Activated CD4-positive, alpha-beta T cell treated with anti-CD3 and anti-CD28 coated beads, Interleukin-2, amount 10 ng/mL, durations not matched to agents 7 days and 5 days (primary cell): ENCODE data around the gene EFHC1. TPM values are rescaled to one million over a fixed set of nuclear protein-coding genes. Genes with fewer than 3 reads are reported as not detected.

Source experiments
- CTCF ChIA-PET: fragments of 350-600 bp; sonication (Branson Sonifier 250); formaldehyde crosslinking; loops from one replicate; lab custom pipeline; 2021; ENCODE audit warnings: antibody characterized with exemption; lab: Charles Lee
- POLR2A ChIA-PET: fragments of 350-600 bp; sonication (Branson Sonifier 250); formaldehyde crosslinking; loops from one replicate; lab custom pipeline; 2021; ENCODE audit warnings: antibody characterized with exemption; lab: Charles Lee
- DNase-seq: peaks from one replicate; pipeline ENCODE4 v3.0.0-alpha.2; 2020
- H3K27ac Mint-ChIP-seq: one replicate; pipeline ENCODE4 v1.8.0; 2021; ENCODE audit warnings: mild to moderate bottlenecking, moderate library complexity, mixed read lengths
- H3K27me3 Mint-ChIP-seq: one replicate; pipeline ENCODE4 v1.8.0; 2021; ENCODE audit warnings: mixed read lengths
- H3K36me3 Mint-ChIP-seq: one replicate; pipeline ENCODE4 v1.8.0; 2021; ENCODE audit warnings: low read depth, mixed read lengths
- H3K4me1 Mint-ChIP-seq: one replicate; pipeline ENCODE4 v1.8.0; 2021; ENCODE audit warnings: mixed read lengths
- H3K4me3 Mint-ChIP-seq: one replicate; pipeline ENCODE4 v1.8.0; 2021; ENCODE audit warnings: mild to moderate bottlenecking, moderate library complexity, mixed read lengths
- H3K9me3 Mint-ChIP-seq: one replicate; pipeline ENCODE4 v1.8.0; 2021; ENCODE audit warnings: mixed read lengths
- total RNA-seq, 2 experiments: library from RNA; stranded (reverse); gene quantifications; one replicate each; pipeline ENCODE4 v1.2.3, GENCODE V29; 2021

EFHC1 gene, protein sequence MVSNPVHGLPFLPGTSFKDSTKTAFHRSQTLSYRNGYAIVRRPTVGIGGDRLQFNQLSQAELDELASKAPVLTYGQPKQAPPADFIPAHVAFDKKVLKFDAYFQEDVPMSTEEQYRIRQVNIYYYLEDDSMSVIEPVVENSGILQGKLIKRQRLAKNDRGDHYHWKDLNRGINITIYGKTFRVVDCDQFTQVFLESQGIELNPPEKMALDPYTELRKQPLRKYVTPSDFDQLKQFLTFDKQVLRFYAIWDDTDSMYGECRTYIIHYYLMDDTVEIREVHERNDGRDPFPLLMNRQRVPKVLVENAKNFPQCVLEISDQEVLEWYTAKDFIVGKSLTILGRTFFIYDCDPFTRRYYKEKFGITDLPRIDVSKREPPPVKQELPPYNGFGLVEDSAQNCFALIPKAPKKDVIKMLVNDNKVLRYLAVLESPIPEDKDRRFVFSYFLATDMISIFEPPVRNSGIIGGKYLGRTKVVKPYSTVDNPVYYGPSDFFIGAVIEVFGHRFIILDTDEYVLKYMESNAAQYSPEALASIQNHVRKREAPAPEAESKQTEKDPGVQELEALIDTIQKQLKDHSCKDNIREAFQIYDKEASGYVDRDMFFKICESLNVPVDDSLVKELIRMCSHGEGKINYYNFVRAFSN
- 1 to 10 TPM; 2.3 to 3.6 TPM for total RNA-seq

DNA sequence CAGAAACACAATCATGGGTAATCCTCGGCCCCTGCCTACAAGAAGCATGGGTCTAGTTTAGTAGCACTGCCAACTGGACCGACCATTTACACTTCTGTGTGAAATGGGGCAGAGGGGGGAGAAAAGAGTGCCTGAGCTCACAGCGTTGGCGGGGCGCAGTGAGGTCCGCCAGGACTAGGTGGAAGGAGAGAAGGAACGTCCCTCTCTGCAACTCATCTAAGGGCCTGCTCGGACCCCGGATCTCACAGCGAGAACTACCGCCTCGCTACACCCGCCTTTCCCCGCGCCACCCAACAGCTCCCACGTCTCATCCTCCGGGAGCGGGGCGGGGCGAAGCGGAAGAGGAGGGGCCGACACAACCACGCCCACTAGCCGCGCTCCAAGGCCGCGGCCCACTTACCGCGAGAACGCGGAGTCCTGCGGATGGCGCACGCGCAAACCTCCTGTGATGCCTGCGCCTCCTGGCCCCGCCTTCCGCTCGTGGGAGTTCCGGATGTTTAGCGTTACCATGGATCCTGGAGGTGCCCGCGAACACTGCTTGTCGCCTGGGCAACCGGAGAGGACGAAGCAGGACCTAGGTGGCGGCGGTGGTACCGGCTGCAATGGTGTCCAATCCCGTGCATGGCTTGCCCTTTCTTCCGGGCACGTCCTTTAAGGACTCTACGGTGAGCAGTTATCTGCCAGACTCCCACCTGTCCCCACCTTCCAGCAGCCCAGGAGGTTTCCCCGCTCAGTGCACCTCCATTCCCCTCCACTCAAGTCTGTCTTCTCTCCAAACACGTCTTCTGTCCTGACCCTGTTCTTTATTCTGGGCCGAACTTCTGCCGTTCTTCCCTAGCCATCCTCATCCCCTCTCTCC is at the start of gene EFHC1:
Gene EFHC1, plus strand, starts transcription at position 534 of the 859 bp plus-strand sequence. Its CDS starts 69 bp downstream, at position 603.
- Mint-ChIP-seq H3K4me1 (peaks cover 26% of the 10 kb centered on the region), H3K27me3 (peaks cover 7% of the 10 kb centered on the region), H3K36me3 (no peaks in the 10 kb centered on the region), H3K27ac (no peak within 1 kb of the TSS), H3K9me3 (no peaks in the 10 kb centered on the region), H3K4me3 (no peak within 1 kb of the TSS)
- POLR2A ChIA-PET, result interaction anchor here (1.2 kb wide), 1 partner anchor 135 kb away, joined by 3 read pairs; the partner anchor contains the start of gene MCM3
- peak; percentile 98 for DNase-seq
- CTCF ChIA-PET, result interaction anchor here (0.7 to 1.6 kb wide), 9 partner anchors 11 to 248 kb away, joined by 3 to 5 read pairs (median 4); partner anchors contain the start of gene PAQR8

DNA sequence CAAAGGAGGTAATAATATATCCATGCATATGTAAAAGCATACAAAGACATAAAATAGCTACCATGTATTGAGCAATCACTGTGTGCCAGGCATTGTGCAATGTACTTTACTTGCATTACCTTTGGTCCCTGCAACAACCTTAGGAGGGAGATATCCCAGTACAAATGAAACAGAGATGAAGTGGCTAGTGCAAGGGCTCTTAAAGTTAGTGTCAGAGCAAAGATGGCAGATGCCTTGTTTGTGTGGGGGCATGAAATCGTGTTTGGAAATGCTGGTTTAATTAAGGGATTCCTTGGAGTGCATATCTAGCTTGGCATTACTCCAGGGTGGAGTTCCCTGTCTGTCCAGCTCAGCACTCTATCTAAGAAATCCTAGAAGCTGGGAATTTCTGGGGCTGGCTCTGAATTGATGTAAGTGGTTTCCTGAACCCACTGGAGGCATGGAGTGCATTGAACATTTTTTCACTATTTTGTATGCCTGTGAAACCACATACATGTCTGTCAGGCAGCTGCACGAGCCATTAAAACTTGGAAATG is 48.4 kb upstream of the EFHC1 start:
- no peak overlapping the region for H3K27ac Mint-ChIP-seq
- peaks cover 32% of the 10 kb centered on the region for H3K4me1 Mint-ChIP-seq
- ChIA-PET POLR2A (no interaction called here), CTCF (interaction anchor here (0.7 to 1.3 kb wide), 4 partner anchors 9 to 19 kb away, joined by 3 read pairs; partner anchors contain the start of gene PAQR8)
- no peak for DNase-seq
- H3K36me3 Mint-ChIP-seq, result peaks cover 66% of the 10 kb centered on the region
- peaks cover 18% of the 10 kb centered on the region for H3K9me3 Mint-ChIP-seq
- no peak overlapping the region for H3K4me3 Mint-ChIP-seq
- H3K27me3 Mint-ChIP-seq, result no peaks in the 10 kb centered on the region

- H3K36me3 Mint-ChIP-seq, result peaks cover 53% of the 10 kb centered on the region
- H3K27me3 Mint-ChIP-seq, result no peaks in the 10 kb centered on the region
- no peak for DNase-seq
- ChIA-PET POLR2A (no interaction called here), CTCF (interaction anchor here (1.6 kb wide), 1 partner anchor 18 kb away, joined by 3 read pairs; no protein-coding TSS in a partner anchor)
- peaks cover 37% of the 10 kb centered on the region for H3K4me1 Mint-ChIP-seq
- no peak overlapping the region for H3K4me3 Mint-ChIP-seq
- no peak overlapping the region for H3K27ac Mint-ChIP-seq
- H3K9me3 Mint-ChIP-seq, result peaks cover 18% of the 10 kb centered on the region
Measured at GRCh38 chr6:52373151-52373690, 46.9 kb upstream of the EFHC1 start.

GRCh38 chr6:52374247-52374646 is 45.9 kb upstream of the EFHC1 start:
- Mint-ChIP-seq H3K4me1 (peaks cover 40% of the 10 kb centered on the region), H3K36me3 (peaks cover 50% of the 10 kb centered on the region), H3K27ac (no peak overlapping the region)

GRCh38 chr6:52375780-52376556 is 44.2 kb upstream of the EFHC1 start:
- peaks cover 18% of the 10 kb centered on the region for H3K9me3 Mint-ChIP-seq
- peaks cover 47% of the 10 kb centered on the region for H3K4me1 Mint-ChIP-seq
- H3K27ac Mint-ChIP-seq, result no peak overlapping the region
- no peaks in the 10 kb centered on the region for H3K27me3 Mint-ChIP-seq
- CTCF ChIA-PET, result interaction anchor here (0.7 to 2.9 kb wide), 6 partner anchors 10 to 20 kb away, joined by 3 to 11 read pairs (median 3); partner anchors contain the start of gene PAQR8
- peak; percentile 25 for DNase-seq
- no peak overlapping the region for H3K4me3 Mint-ChIP-seq
- POLR2A ChIA-PET, result no interaction called here
- H3K36me3 Mint-ChIP-seq, result peaks cover 45% of the 10 kb centered on the region

More at GRCh38 chr6:52374247-52374646, 45.9 kb upstream of the EFHC1 start:
- peaks cover 20% of the 10 kb centered on the region for H3K9me3 Mint-ChIP-seq
- ChIA-PET POLR2A (no interaction called here), CTCF (interaction anchor here (1.2 to 1.6 kb wide), 2 partner anchors 10 to 17 kb away, joined by 3 read pairs; no protein-coding TSS in a partner anchor)
- no peaks in the 10 kb centered on the region for H3K27me3 Mint-ChIP-seq
- no peak for DNase-seq
- H3K4me3 Mint-ChIP-seq, result no peak overlapping the region

GRCh38 chr6:52376763-52377162 is 43.4 kb upstream of the EFHC1 start:
- peak overlapping the region; percentile 48 for H3K27ac Mint-ChIP-seq
- H3K4me1 Mint-ChIP-seq, result peaks cover 54% of the 10 kb centered on the region
- CTCF ChIA-PET, result interaction anchor here (1.0 to 2.9 kb wide), 5 partner anchors 11 to 21 kb away, joined by 3 to 11 read pairs (median 3); no protein-coding TSS in a partner anchor

GRCh38 chr6:52377538-52378221 is 42.5 kb upstream of the EFHC1 start:
- POLR2A ChIA-PET, result no interaction called here
- H3K36me3 Mint-ChIP-seq, result peaks cover 48% of the 10 kb centered on the region
- H3K4me1 Mint-ChIP-seq, result peaks cover 57% of the 10 kb centered on the region
- no peaks in the 10 kb centered on the region for H3K27me3 Mint-ChIP-seq
- CTCF ChIA-PET, result interaction anchor here (1.1 to 2.9 kb wide), 5 partner anchors 12 to 22 kb away, joined by 3 to 11 read pairs (median 4); no protein-coding TSS in a partner anchor
- H3K27ac Mint-ChIP-seq, result peak overlapping the region; percentile 38
- H3K9me3 Mint-ChIP-seq, result peaks cover 17% of the 10 kb centered on the region
- H3K4me3 Mint-ChIP-seq, result peak overlapping the region; percentile 11
- no peak for DNase-seq

More at GRCh38 chr6:52376763-52377162, 43.4 kb upstream of the EFHC1 start:
- H3K4me3 Mint-ChIP-seq, result no peak overlapping the region
- peaks cover 18% of the 10 kb centered on the region for H3K9me3 Mint-ChIP-seq
- no peak for DNase-seq
- peaks cover 49% of the 10 kb centered on the region for H3K36me3 Mint-ChIP-seq
- POLR2A ChIA-PET, result no interaction called here
- H3K27me3 Mint-ChIP-seq, result no peaks in the 10 kb centered on the region

DNA sequence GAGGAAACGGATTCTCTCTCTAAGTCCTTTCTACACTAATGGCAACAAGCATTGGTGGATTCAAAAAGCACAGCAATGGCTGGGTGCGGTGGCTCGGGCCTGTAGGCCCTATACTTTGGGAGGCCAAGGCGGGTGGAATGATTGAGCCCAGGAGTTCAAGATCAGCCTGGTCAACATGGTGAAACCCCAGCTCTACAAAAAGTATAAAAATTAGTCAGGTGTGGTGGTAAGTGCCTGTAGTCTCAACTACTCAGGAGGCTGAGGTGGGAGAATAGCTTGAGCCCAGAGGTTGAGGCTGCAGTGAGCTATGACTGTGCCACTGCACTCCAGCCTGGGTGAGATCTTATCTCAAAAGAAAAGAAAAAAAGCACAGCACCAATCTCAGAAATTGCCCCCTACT is 38.9 kb upstream of the EFHC1 start:
- Mint-ChIP-seq H3K9me3 (peaks cover 21% of the 10 kb centered on the region), H3K27me3 (no peaks in the 10 kb centered on the region), H3K27ac (peak overlapping the region; percentile 38), H3K4me1 (peaks cover 59% of the 10 kb centered on the region), H3K4me3 (no peak overlapping the region), H3K36me3 (peaks cover 54% of the 10 kb centered on the region)
- DNase-seq, result no peak
- ChIA-PET POLR2A (no interaction called here), CTCF (interaction anchor here (1.0 to 1.6 kb wide), 3 partner anchors 10 to 19 kb away, joined by 3 to 4 read pairs (median 3); partner anchors contain the start of gene PAQR8)

DNA sequence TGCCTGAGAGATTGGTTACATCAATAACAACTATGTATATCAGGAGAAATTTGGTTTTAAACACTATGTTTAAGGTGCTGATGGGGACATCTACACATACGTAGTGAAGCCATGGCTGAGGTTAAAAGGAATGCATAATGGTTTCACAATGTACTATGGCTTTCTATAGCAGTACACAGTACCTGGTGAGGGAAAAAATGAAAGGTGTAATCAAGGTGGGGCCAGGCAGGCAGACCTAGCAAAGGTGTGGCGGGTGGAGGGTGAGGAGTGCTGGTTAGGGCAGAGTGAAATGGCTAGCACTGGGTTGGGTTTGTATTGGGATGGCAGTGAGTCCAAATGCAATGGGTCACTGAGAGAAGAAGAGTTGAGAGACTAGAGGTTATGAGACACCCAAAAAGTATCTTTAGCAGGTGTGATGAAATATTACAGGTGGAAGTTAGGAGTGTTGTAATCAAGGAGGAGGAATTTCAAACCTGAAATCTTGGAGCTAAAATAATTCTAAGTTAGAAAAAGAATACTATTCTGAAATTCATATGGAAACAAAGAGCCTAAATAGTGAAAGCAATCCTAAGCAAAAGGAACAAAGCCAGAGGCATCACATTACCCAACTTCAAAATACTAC is 35.9 kb upstream of the EFHC1 start:
- ChIA-PET POLR2A (no interaction called here), CTCF (no interaction called here)
- peaks cover 25% of the 10 kb centered on the region for H3K9me3 Mint-ChIP-seq
- no peak overlapping the region for H3K4me3 Mint-ChIP-seq
- H3K4me1 Mint-ChIP-seq, result peaks cover 54% of the 10 kb centered on the region
- DNase-seq, result no peak
- H3K36me3 Mint-ChIP-seq, result peaks cover 66% of the 10 kb centered on the region
- no peaks in the 10 kb centered on the region for H3K27me3 Mint-ChIP-seq
- H3K27ac Mint-ChIP-seq, result no peak overlapping the region

DNA sequence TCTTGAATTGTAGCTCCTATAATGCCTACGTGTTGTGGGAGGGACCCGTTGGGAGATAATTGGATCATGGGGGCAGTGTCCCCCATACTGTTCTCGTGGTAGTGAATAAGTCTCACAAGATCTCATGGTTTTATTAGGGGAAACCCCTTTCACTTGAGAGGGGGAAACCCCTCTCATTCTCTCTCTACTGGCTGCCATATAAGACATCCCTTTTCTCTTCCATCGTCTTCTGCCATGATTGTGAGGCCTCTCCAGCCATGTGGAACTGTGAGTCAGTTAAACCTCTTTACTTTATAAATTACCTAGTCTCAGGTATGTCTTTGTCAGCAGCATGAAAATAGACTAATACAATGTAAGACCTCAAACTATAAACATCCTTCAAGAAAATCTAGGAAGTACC is 35.1 kb upstream of the EFHC1 start:
- no peak for DNase-seq
- Mint-ChIP-seq H3K27ac (no peak overlapping the region), H3K9me3 (peaks cover 25% of the 10 kb centered on the region), H3K36me3 (peaks cover 63% of the 10 kb centered on the region), H3K27me3 (no peaks in the 10 kb centered on the region), H3K4me1 (peaks cover 60% of the 10 kb centered on the region), H3K4me3 (no peak overlapping the region)
- CTCF ChIA-PET, result interaction anchor here (1.7 kb wide), 1 partner anchor 18 kb away, joined by 5 read pairs; no protein-coding TSS in a partner anchor
- POLR2A ChIA-PET, result no interaction called here
